Breast epithelium (tissue), 4 donors: ENCODE measurements around the gene CFAP46. TPM values are rescaled to one million over a fixed set of nuclear protein-coding genes. Genes with fewer than 3 reads are reported as not detected.
A peak's percentile ranks its signal among the peaks of the same experiment; 100 is the strongest.
"Not testable (repeated sequence)": the region's sequence is repeated elsewhere in the genome, so short reads cannot be mapped to it uniquely, and the experiment has no call there.

Experiments
- DNase-seq, 2 donors: peaks; one replicate each; pipeline ENCODE4 v3.0.0-alpha.2; 2019; ENCODE audit warnings: low spot score in 2 of 2
- H3K27ac ChIP-seq, 2 donors: fragments of 200-600 bp; sonication (generic) in 1 of 2; one replicate each; pipeline ENCODE4 v1.5.1; 2016 to 2019; ENCODE audit warnings: mild to moderate bottlenecking in 1 of 2
- H3K27me3 ChIP-seq, 2 donors: fragments of 200-600 bp; sonication (generic) in 1 of 2; one replicate each; pipeline versions ENCODE4 v1.5.1 to v1.6.0; 2017 to 2019; ENCODE audit warnings: control low read depth in 1 of 2, mild to moderate bottlenecking in 1 of 2
- H3K36me3 ChIP-seq: fragments of 200-600 bp; one replicate; pipeline ENCODE4 v1.5.1; 2019
- H3K4me1 ChIP-seq, 2 donors: fragments of 200-600 bp; sonication (generic); one replicate each; pipeline ENCODE4 v1.5.1; 2016 to 2019; ENCODE audit warnings: control low read depth in 1 of 2
- H3K4me3 ChIP-seq, 3 donors: fragments of 200-600 bp; sonication (generic); 1 replicate in 2 of 3; 2 replicates in 1 of 3; pipeline ENCODE4 v1.5.1; 2016 to 2019; ENCODE audit warnings: mild to moderate bottlenecking in 3 of 3, moderate library complexity in 2 of 3
- H3K9me3 ChIP-seq, 2 donors: fragments of 200-600 bp; sonication (generic) in 1 of 2; one replicate each; pipeline ENCODE4 v1.5.1; 2016 to 2019; ENCODE audit warnings: control low read depth in 1 of 2
- CTCF ChIP-seq, 3 donors: fragments of 450-650 bp; IDR thresholded peaks; one replicate each; pipeline ENCODE4 v1.5.1; 2016 to 2017; ENCODE audit warnings: antibody characterized with exemption in 3 of 3, mild to moderate bottlenecking in 3 of 3, moderate library complexity in 3 of 3
- POLR2A ChIP-seq: fragments of 450-650 bp; IDR thresholded peaks from one replicate; pipeline ENCODE4 v1.6.1; 2016; ENCODE audit warnings: antibody characterized with exemption, mild to moderate bottlenecking, moderate library complexity
- POLR2AphosphoS5 ChIP-seq, 3 donors: sonication (generic); formaldehyde crosslinking; IDR thresholded peaks; one replicate each; pipeline ENCODE4 v1.6.1; 2017; ENCODE audit warnings: antibody characterized with exemption in 3 of 3
- intact Hi-C: fragments of 100-400 bp; cut with DNase I; formaldehyde crosslinking; loops from one replicate; pipeline ENCODE4 v1.15.1; 2023; ENCODE audit warnings: low total_unique reads
- total RNA-seq, 3 donors: library from RNA; depleted of rRNA; stranded (reverse); fragments of >200 nt; gene quantifications; one replicate each; pipeline ENCODE4 v1.1.0, GENCODE V29; 2016

CFAP46 gene
- total RNA-seq, 3 donors from 2014 or later, result 0.16 to 0.73 (median 0.66) TPM

- intact Hi-C loops, result no loop called here
- Histone ChIP-seq H3K4me1 (no peaks in the 10 kb centered on the region), H3K36me3 (no peaks in the 10 kb centered on the region), H3K4me3 (no peak overlapping the region), H3K27ac (no peak overlapping the region), H3K9me3 (peaks cover 16 to 20% of the 10 kb centered on the region in 2 donors), H3K27me3 (no peaks in the 10 kb centered on the region)
- TF ChIP-seq POLR2AphosphoS5 (IDR thresholded peaks at IDR 0.05) (no peak), CTCF (IDR thresholded peaks at IDR 0.05) (no peak)
- no peak for DNase-seq
Observed at GRCh38 chr10:132906836-132907235, 35.5 kb downstream of the CFAP46 start.

- H3K9me3 ChIP-seq, result peaks cover 20% of the 10 kb centered on the region in 2 donors
- no peak overlapping the region for H3K4me3 ChIP-seq
- intact Hi-C loops, result no loop called here
- no peaks in the 10 kb centered on the region for H3K4me1 ChIP-seq
- H3K36me3 ChIP-seq, result no peaks in the 10 kb centered on the region
- TF ChIP-seq CTCF (IDR thresholded peaks at IDR 0.05), result no peak
- no peak for TF ChIP-seq POLR2A
- no peak for TF ChIP-seq POLR2AphosphoS5 (IDR thresholded peaks at IDR 0.05)
- no peak for DNase-seq
- H3K27ac ChIP-seq, result no peak overlapping the region
- no peaks in the 10 kb centered on the region for H3K27me3 ChIP-seq
Observed at GRCh38 chr10:132906106-132906505, 36.3 kb downstream of the CFAP46 start.

DNA sequence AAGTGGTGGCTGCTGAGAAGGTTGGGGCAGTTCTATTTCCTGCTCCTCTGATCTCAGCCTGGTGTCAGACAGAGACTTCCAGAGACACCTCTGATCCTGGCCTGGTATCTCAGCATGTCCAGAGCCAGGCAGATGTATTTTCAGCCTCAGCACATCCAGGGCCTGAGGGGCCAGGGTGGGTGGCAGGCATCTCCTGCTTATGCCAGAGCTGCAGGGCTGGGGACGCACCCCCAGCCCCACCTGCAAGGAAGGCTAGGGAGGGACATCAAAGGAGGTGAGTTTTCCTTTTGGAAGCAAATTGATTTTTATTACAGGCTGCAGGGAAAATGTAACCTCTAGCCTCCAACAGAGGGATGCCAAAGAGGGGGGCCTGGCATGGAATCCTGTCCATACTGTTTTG lies 36.7 kb downstream of the CFAP46 start:
- H3K27me3 ChIP-seq, result peaks cover 0 to under 1% of the 10 kb centered on the region in 2 donors
- H3K27ac ChIP-seq, result no peak overlapping the region
- intact Hi-C loops, result no loop called here
- TF ChIP-seq POLR2A (no peak), POLR2AphosphoS5 (IDR thresholded peaks at IDR 0.05) (no peak), CTCF (IDR thresholded peaks at IDR 0.05) (no peak)
- H3K9me3 ChIP-seq, result peaks cover 20 to 22% of the 10 kb centered on the region in 2 donors
- DNase-seq, result no peak
- no peak overlapping the region for H3K4me3 ChIP-seq
- H3K36me3 ChIP-seq, result no peaks in the 10 kb centered on the region
- H3K4me1 ChIP-seq, result no peaks in the 10 kb centered on the region

- no peak for TF ChIP-seq POLR2AphosphoS5 (IDR thresholded peaks at IDR 0.05)
- no peak for TF ChIP-seq POLR2A
- TF ChIP-seq CTCF (IDR thresholded peaks at IDR 0.05), result no peak
- DNase-seq, result no peak
- no peak overlapping the region for H3K4me3 ChIP-seq
- no peak overlapping the region for H3K27ac ChIP-seq
- no peaks in the 10 kb centered on the region for H3K36me3 ChIP-seq
- intact Hi-C loops, result no loop called here
- no peaks in the 10 kb centered on the region for H3K4me1 ChIP-seq
- H3K27me3 ChIP-seq, result peaks cover 0 to 5% of the 10 kb centered on the region in 2 donors
- peaks cover 22 to 26% of the 10 kb centered on the region in 2 donors for H3K9me3 ChIP-seq
Observed at GRCh38 chr10:132904814-132905649, 37.3 kb downstream of the CFAP46 start.

DNA sequence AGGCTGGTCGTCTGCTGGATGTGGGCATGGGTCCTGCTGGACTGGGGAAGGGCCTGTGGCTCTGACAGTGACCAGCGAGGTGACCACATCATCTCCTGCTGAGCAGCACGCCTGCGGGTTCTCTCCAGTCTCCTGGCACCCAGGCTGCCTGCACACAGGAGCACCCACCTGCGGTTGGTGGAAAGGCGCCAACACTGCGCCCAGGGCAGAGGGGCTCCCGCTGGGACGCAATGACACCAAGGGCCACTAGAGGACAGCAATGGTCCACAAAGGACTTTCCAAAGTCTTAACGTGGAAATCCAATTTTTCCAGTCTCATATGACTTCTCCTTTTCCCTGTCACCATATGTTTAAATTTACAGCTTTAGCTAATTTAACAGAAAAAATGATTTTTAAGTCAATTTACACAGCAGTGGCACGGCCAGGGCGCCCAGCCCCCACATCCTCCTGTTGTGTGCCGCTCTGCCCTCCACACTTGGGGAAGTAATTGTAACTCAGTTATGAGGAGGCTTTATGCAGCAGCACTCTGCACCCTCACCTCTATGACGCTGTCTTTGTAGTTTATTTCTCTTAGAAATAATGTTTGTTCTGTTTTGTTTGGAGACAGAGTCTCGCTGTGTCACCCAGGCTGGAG lies 38.1 kb downstream of the CFAP46 start:
- TF ChIP-seq POLR2A, result no peak
- TF ChIP-seq CTCF (IDR thresholded peaks at IDR 0.05), result peak in 2 of 3 donors; percentile 46 to 54
- Histone ChIP-seq H3K4me3 (no peak overlapping the region), H3K27me3 (peaks cover 0 to 5% of the 10 kb centered on the region in 2 donors), H3K36me3 (no peaks in the 10 kb centered on the region), H3K27ac (no peak overlapping the region), H3K4me1 (no peaks in the 10 kb centered on the region), H3K9me3 (peaks cover 22 to 26% of the 10 kb centered on the region in 2 donors)
- DNase-seq, result no peak
- intact Hi-C loops, result no loop called here

DNA sequence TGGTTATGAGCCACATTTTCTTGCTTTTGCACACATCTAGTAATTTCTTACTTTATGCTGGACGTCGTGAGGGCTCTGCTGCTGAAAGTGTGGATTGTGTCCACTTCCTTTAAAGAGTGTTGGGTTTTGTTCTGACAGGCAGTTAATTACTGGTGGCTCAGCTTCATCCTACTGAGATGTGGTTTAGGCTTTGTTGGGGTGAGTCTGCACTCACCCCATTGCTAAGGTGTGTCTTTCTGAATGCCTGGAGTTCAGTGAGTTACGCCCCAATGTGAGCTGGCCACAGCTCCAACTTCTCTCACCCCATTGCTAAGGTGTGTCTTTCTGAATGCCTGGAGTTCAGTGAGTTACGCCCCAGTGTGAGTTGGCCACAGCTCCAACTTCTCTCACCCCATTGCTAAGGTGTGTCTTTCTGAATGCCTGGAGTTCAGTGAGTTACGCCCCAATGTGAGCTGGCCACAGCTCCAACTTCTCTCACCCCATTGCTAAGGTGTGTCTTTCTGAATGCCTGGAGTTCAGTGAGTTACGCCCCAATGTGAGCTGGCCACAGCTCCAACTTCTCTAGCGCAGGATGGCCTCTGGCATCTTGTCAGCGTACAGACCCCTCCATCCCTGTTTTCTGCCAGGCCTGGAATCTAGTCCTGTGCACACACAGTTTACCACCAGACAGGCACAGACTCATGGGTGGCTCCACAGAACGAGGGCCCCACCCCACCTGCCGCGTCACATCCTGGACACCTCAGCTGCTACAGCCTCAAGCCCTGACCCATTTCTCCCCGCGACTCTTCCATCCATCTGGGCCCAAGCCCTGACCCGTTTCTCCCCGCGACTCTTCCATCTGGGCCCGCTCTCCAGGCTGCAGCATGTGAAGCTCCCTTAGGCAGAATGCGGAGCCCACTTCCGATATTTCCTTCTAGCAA lies 39.5 kb downstream of the CFAP46 start:
- H3K27ac ChIP-seq, H3K4me3 ChIP-seq, intact Hi-C loops, H3K36me3 ChIP-seq, H3K27me3 ChIP-seq, H3K4me1 ChIP-seq, DNase-seq: not testable (repeated sequence)
- peaks cover 22 to 26% of the 10 kb centered on the region in 2 donors for H3K9me3 ChIP-seq
